DMS53 treated with DMSO at 0.1 percent for 48 hours (cell line): Measurements from ENCODE around the gene PIAS2.

Experiments
- DNase-seq: peaks from one replicate; lab custom pipeline; 2025; ENCODE audit not compliant: unreplicated experiment; lab: John Stamatoyannopoulos, UW

Gene PIAS2

GRCh38 chr18:46767217-46767616, 150.1 kb downstream of the PIAS2 start:
- no peak for DNase-seq

- no peak for DNase-seq
Measured at GRCh38 chr18:46764586-46764985, 152.7 kb downstream of the PIAS2 start.

GRCh38 chr18:46761059-46761769, 156.1 kb downstream of the PIAS2 start:
- DNase-seq, result peak; percentile 70

- no peak for DNase-seq
Measured at GRCh38 chr18:46759890-46760289, 157.4 kb downstream of the PIAS2 start.

GRCh38 chr18:46756559-46757201, 160.6 kb downstream of the PIAS2 start, which contains the start of gene ST8SIA5:
TSS of gene ST8SIA5 (minus strand) at chr18:46757053. CDS start at chr18:46756508, 545 bp downstream.
- DNase-seq, result peak; percentile 49

- peak; percentile 59 for DNase-seq
Measured at GRCh38 chr18:46756025-46756558, 161.2 kb downstream of the PIAS2 start.

- DNase-seq, result no peak
Measured at GRCh38 chr18:46755315-46756024, 161.8 kb downstream of the PIAS2 start.

GRCh38 chr18:46754661-46755292, 162.5 kb downstream of the PIAS2 start:
- DNase-seq, result no peak

- DNase-seq, result no peak
Measured at GRCh38 chr18:46754188-46754587, 163.1 kb downstream of the PIAS2 start.
